Central memory CD8-positive, alpha-beta T cell (primary cell): ENCODE results near the gene MEDAG.

ENCODE experiments used
- ATAC-seq: fragments of 150-1000 bp; cut with Tn5 transposase; replicated peaks from 2 replicates; pipeline ENCODE4 v1.10.0; 2022; ENCODE audit warnings: mild to moderate bottlenecking, moderate FRiP score, moderate number of reproducible peaks; ENCODE audit not compliant: poor library complexity, severe bottlenecking; ENCODE audit errors: extremely low read depth
- DNase-seq, 2 donors: peaks; one replicate each; pipeline ENCODE4 v3.0.0; 2021; ENCODE audit warnings: low spot score in 2 of 2
- H3K27ac Mint-ChIP-seq: one replicate; pipeline ENCODE4 v1.8.0; 2022; ENCODE audit warnings: low read depth, mild to moderate bottlenecking, moderate library complexity, mixed read lengths
- H3K27me3 Mint-ChIP-seq: one replicate; pipeline ENCODE4 v1.8.0; 2022; ENCODE audit warnings: mixed read lengths
- H3K36me3 Mint-ChIP-seq: one replicate; pipeline ENCODE4 v1.8.0; 2022; ENCODE audit warnings: mild to moderate bottlenecking, moderate library complexity, mixed read lengths; ENCODE audit not compliant: insufficient read depth
- H3K4me1 Mint-ChIP-seq: one replicate; pipeline ENCODE4 v1.8.0; 2022; ENCODE audit warnings: mixed read lengths
- H3K4me3 Mint-ChIP-seq: one replicate; pipeline ENCODE4 v1.8.0; 2022; ENCODE audit warnings: mild to moderate bottlenecking, moderate library complexity, mixed read lengths
- H3K9me3 Mint-ChIP-seq: one replicate; pipeline ENCODE4 v1.8.0; 2022; ENCODE audit warnings: mixed read lengths

The MEDAG gene

DNA sequence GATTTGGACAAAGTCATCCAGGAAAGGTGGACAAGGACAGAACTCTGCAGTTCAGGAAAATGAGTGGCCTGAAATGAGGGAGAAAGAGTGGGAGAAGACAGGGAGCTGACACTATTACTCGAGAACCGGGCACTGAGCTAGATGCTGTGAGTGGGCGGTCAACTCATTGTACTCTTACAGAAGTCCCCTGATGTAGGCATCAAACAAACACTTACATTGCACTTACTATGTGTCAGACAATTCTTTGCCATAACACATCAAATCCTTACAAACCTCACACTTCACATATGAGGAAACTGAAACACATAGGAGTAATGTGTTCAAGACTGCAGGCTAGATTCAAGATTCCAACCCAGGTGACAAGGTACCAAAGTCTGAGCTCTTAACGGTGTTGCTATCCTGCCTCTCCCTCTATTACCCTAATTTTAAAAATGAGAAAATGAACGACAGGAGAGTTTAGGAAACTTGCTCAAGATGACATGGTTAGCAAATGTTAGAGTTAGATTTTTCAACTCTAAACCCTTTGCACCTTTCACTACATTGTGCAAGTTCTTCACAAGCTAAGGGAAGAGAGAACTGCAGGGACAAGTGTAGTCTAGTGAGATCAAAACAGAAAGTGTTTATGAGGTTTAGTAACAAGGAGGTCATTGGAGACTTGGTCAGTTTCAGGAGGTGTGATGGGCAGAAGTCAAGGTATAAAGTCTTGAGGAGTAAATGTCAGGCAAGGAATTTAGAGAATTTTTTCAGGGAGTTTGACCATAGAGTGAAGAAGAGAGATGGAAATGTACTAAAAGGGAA lies 4.9 kb upstream of the MEDAG start:
- H3K27ac Mint-ChIP-seq, result no peak overlapping the region
- no peak for DNase-seq
- no peaks in the 10 kb centered on the region for H3K9me3 Mint-ChIP-seq
- H3K27me3 Mint-ChIP-seq, result peaks cover 82% of the 10 kb centered on the region
- H3K4me1 Mint-ChIP-seq, result peaks cover 8% of the 10 kb centered on the region
- H3K4me3 Mint-ChIP-seq, result no peak overlapping the region
- no peaks in the 10 kb centered on the region for H3K36me3 Mint-ChIP-seq
- no peak for ATAC-seq

DNA sequence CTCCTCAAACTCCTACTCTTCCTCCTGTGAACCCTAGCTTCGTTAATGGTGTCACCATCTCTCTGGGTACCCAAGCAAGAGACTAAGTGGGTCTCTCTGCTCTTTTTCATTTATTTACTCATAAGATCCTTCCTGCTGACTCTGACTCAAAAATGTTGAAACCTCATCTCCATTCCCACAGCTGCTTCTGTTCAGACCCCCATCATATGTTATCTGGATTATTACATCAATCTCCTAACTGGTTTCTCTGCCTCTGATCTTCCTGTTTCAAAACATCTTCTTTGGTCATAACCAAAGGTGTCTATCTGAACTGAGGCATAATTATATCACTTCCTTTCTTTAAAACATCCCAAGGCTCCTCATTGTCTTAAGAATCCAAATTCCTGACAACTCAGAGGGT lies 2.0 kb upstream of the MEDAG start:
- Mint-ChIP-seq H3K27me3 (peaks cover 75% of the 10 kb centered on the region), H3K4me1 (peaks cover 8% of the 10 kb centered on the region), H3K4me3 (no peak overlapping the region), H3K27ac (no peak overlapping the region), H3K36me3 (no peaks in the 10 kb centered on the region), H3K9me3 (no peaks in the 10 kb centered on the region)
- no peak for DNase-seq
- no peak for ATAC-seq

DNA sequence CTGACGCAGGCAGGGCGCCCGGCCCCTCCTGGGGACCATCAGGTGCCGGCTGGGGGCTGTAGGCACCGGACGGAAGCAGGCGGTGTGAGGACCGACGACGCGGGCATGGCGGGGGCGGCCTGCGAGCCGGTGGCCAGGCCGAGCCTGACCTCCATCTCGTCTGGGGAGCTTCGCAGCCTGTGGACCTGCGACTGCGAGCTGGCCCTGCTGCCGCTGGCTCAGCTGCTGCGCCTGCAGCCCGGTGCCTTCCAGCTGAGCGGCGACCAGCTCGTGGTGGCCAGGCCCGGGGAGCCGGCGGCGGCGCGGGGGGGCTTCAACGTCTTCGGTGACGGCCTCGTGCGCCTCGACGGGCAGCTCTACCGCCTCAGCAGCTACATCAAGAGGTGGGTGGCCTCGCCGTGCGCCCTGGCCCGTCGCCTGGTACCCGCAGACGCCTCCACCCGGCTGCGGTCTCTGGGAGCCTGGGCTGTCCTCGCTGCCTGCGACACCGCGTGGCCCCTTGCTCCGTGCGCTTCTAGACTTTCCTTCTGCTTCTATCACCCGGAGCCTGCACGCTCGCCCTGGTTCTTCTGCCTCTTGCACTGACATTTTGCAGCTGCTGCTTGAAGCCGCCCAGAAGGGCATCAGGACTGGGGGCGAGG lies 460 bp downstream of the MEDAG start:
- H3K4me1 Mint-ChIP-seq, result no peaks in the 10 kb centered on the region
- DNase-seq (no peak), ATAC-seq (no peak)
- no peaks in the 10 kb centered on the region for H3K9me3 Mint-ChIP-seq
- H3K27ac Mint-ChIP-seq, result no peak overlapping the region
- H3K4me3 Mint-ChIP-seq, result no peak overlapping the region
- H3K27me3 Mint-ChIP-seq, result peaks cover 67% of the 10 kb centered on the region
- no peaks in the 10 kb centered on the region for H3K36me3 Mint-ChIP-seq

DNA sequence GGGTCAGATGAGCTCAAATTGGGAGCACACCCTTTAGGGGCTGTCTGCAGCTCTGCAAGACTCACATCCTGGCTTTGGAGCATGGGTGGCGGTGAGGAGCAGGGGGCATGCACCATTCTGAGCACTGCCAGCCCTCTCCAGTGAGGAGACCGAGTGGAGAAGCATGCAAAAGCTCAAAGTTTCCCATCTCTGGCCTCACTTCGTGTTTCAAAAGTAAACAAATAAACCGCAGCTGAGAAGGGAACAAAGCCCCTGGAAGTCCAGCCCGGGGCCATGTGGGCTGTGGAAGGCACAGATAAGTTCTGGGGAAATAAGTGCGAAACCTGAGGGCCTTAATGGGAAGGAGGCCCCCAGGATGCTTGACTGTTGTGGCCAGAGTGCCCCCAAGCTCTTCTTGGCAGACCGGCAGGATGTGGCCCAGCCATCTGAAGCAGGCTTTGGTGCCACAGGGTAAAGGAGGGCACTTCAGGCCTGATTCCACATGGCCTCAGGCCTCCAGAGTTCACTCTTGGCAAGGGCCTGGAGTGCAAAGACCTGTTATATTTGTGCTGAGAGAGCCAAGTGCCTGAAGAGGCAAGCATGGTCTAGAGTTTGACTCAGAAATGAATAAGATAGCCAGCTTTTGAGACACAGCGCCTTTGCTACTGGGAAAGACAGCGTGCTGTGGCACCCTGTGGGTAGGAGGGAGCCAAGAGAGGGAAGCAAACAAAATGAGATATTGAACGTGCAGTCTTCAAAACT lies 1.2 kb downstream of the MEDAG start:
- no peak for ATAC-seq

DNA sequence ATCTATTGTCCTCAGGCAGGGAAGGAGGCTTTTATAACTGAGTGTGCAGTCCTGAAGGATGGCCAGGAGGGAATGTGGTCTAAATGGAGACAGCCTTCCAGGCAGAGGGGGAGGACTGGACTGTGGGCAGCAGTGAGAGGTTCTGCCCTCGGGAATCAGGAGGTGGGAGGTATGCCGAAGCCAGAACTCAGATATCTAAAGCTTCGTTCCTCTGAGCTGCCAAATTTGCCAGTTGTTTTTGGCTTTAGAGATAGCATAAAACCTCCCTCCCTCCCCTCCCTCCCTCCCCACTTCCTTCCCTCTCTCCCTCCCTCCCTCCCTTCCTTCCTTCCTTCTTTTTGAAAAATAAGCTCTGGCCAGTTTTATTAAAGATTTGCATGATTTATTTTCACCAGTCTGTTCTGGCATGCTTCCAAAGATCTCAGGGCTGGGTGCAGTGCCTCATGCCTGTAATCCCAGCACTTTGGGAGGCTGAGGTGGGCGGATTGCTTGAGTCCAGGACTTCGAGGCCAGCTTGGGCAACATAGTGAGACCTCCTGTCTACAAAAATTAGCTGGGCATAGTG lies 2.4 kb downstream of the MEDAG start:
- H3K36me3 Mint-ChIP-seq, result no peaks in the 10 kb centered on the region
- ATAC-seq (no peak), DNase-seq (no peak)
- H3K9me3 Mint-ChIP-seq, result no peaks in the 10 kb centered on the region
- peaks cover 67% of the 10 kb centered on the region for H3K27me3 Mint-ChIP-seq
- H3K4me1 Mint-ChIP-seq, result no peaks in the 10 kb centered on the region
- H3K27ac Mint-ChIP-seq, result no peak overlapping the region
- no peak overlapping the region for H3K4me3 Mint-ChIP-seq

More for the DNA sequence above, 1.2 kb downstream of the MEDAG start:
- Mint-ChIP-seq H3K9me3 (no peaks in the 10 kb centered on the region), H3K27ac (no peak overlapping the region), H3K4me1 (no peaks in the 10 kb centered on the region), H3K4me3 (no peak overlapping the region), H3K27me3 (peaks cover 72% of the 10 kb centered on the region), H3K36me3 (no peaks in the 10 kb centered on the region)
- DNase-seq, result no peak

DNA sequence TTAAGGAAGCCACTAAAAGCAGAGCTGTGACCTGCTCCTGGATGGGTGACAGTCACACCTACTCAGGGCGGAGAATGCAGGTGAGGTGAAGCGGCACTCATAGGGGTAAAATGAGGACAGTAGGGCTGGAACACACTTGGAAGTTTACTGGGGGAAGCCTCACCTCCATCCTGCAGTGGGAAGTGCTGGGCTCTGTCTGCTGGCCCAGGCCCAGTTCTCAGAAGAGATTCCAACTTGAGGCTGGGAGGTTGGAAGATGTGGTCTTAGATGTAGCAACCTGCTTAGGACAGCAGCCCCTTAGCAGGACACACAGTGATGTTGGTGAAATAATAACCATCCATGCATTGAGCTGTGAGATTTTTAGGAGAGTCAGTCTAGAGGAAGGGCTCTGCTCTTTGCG lies 4.6 kb downstream of the MEDAG start:
- ATAC-seq (no peak), DNase-seq (no peak)
- H3K4me1 Mint-ChIP-seq, result no peaks in the 10 kb centered on the region
- no peaks in the 10 kb centered on the region for H3K9me3 Mint-ChIP-seq
- no peaks in the 10 kb centered on the region for H3K36me3 Mint-ChIP-seq
- H3K4me3 Mint-ChIP-seq, result no peak overlapping the region
- H3K27me3 Mint-ChIP-seq, result peaks cover 62% of the 10 kb centered on the region
- no peak overlapping the region for H3K27ac Mint-ChIP-seq

DNA sequence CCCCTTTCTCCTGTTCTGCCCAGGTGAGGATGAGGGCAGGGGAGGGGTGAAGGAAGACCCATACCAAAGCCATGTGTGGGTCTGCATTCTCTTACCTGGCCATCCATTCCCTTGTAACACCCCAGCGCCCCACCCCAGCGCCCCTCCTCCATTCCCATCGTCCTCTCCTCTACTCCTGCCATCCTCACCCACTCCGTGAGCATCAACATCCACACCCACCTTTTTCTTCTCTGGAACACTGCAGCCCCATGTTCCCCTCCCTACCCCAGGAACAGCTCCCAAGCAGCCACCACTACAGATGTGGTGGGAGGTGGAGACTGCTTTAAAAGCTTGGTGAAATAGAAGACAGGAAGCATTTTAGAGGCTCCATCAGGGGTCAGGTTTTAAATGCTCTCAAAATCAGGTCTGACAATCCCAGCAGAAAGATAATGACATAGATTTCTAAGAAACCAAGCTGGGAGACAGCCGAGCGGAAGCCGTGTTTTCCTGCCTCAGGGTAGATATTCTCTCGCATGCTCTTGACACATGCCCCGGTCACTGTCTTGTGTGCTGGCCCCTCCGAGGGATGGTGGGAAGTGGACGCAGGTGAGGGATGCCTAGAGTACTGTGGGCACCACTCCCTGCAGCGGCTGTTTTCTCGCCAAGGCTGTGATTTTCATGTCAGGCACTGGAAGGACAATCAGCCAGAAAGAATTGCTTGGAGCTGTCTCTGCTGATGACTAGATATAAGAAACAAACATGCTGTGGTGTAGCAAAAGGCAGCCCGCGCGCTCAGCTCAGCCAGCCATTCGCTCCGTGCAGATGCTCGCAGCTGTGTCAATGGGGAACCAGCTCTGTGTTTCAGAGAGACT lies 9.8 kb downstream of the MEDAG start:
- H3K36me3 Mint-ChIP-seq, result no peaks in the 10 kb centered on the region
- no peak for DNase-seq
- no peak for ATAC-seq
- H3K4me1 Mint-ChIP-seq, result no peaks in the 10 kb centered on the region
- H3K27me3 Mint-ChIP-seq, result peaks cover 65% of the 10 kb centered on the region
- H3K9me3 Mint-ChIP-seq, result no peaks in the 10 kb centered on the region
- no peak overlapping the region for H3K4me3 Mint-ChIP-seq
- H3K27ac Mint-ChIP-seq, result no peak overlapping the region

DNA sequence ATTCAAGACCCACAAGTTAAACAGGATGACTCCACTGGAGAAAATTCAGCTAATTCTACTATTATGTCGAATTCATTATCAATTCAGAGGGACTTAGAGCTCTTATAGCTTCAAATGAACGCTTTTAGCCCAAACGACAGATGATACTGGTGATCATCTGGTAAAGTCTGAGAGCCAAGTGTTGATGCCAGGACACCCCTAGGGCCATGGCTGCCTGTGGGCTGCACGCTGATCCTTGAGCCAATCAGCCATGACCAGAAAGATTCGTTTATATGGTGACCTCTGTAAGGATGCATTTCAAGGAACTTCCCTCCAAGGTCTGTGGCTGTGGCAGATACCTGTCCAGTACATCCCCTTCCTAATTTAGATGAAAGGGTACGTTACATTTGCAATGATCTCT lies 10.9 kb downstream of the MEDAG start:
- ATAC-seq, result no peak
- H3K4me1 Mint-ChIP-seq, result no peaks in the 10 kb centered on the region
- no peaks in the 10 kb centered on the region for H3K36me3 Mint-ChIP-seq
- H3K27ac Mint-ChIP-seq, result no peak overlapping the region
- H3K9me3 Mint-ChIP-seq, result no peaks in the 10 kb centered on the region
- H3K27me3 Mint-ChIP-seq, result peaks cover 65% of the 10 kb centered on the region
- no peak overlapping the region for H3K4me3 Mint-ChIP-seq
- no peak for DNase-seq

DNA sequence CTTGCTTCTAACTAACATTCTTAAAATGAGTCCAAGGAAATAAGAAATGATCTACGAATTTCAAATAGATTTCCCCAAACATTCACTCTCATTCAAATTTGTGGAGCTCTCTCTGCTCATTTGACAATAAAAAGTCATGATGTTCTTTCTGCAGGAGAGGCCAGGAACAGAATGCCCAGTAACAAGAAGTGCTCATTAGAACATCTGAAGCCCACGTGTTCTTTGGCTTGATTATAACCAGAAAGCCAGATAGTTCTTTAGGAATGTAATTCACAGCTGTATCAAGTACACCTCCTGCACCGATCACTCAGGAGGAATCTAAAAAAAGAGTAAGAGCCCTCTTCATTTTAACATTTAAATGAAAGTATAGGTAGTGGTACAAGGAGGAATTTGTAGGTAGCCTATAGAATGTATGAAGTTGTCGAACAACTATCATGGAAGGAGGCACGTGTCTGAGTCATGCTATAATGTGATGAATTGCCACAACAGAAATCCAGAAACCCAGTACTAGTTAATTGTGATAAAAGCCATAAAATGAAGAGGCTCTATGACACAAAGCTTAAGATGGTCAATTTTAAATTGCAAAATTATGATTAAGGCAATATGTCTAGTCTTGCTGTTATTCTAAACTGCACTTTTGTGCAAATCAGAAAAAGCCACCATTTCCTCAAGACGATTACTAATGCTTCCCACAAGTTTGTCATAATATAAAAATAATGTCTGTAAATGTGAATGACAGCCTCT lies 12.8 kb downstream of the MEDAG start:
- DNase-seq, result no peak
- no peak overlapping the region for H3K27ac Mint-ChIP-seq
- peaks cover 73% of the 10 kb centered on the region for H3K27me3 Mint-ChIP-seq
- H3K36me3 Mint-ChIP-seq, result no peaks in the 10 kb centered on the region
- ATAC-seq, result no peak
- H3K4me3 Mint-ChIP-seq, result no peak overlapping the region
- no peaks in the 10 kb centered on the region for H3K9me3 Mint-ChIP-seq
- H3K4me1 Mint-ChIP-seq, result no peaks in the 10 kb centered on the region

DNA sequence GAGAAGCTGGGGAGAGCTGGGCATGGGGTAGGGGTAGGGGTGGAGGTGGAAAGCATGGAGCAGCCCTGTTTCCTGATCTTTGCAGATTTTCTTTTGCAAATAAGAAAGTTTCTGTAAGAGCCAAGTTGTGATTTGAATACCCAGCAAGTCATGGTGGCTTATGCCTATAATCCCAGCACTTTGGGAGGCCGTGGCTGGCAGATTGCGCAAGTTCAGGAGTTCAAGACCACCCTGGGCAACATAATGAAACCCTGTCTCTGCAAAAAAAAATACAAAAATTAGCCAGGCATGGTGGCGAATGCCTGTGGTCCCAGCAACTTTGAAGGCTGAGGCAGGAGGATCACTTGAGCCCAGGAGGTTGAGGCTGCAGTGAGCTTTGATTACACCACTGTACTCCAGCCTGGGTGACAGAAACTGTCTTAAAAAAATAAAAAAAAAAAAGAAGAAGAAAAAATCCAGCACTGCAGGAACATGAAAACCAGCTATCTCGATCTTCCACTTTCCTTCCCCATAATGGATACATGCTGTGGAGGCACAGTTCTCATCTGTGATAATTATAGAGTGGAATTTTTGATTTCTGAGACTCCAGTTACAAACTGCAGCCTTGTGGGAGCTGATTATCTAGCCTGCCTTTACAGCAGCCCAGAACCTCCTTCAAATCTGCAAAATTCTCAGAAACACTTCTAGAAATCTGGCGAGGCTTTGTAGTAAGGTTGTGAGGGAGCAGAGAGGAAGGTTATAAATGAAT lies 14.3 kb downstream of the MEDAG start:
- ATAC-seq, result no peak
- Mint-ChIP-seq H3K9me3 (no peaks in the 10 kb centered on the region), H3K4me3 (no peak overlapping the region)

DNA sequence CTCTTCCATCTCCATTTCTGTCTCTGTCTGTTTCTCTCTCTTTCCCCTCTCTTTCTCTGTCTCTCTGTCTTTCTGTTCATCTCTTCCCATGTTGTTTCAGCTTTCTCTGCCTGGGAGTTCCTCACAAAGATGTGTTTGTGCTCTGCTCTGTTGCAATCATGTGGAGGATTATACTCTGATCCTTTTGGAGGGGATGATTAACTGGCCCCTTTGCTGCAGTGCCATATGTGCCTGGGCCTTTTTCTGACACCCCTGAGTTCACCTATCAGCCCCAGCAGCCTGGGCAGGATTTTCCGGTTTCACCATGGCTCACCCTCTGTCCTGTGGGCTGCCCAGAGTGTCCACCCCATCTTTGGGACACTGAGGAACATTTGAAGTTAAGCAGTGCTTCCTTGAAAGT lies 17.3 kb downstream of the MEDAG start:
- H3K4me3 Mint-ChIP-seq, result no peak overlapping the region
- H3K9me3 Mint-ChIP-seq, result no peaks in the 10 kb centered on the region
- H3K36me3 Mint-ChIP-seq, result no peaks in the 10 kb centered on the region
- H3K27me3 Mint-ChIP-seq, result peaks cover 36% of the 10 kb centered on the region
- H3K4me1 Mint-ChIP-seq, result peaks cover 5% of the 10 kb centered on the region
- ATAC-seq (no peak), DNase-seq (no peak)
- H3K27ac Mint-ChIP-seq, result no peak overlapping the region

More for the DNA sequence above, 14.3 kb downstream of the MEDAG start:
- H3K27ac Mint-ChIP-seq, result no peak overlapping the region
- H3K4me1 Mint-ChIP-seq, result peaks cover 1% of the 10 kb centered on the region
- no peaks in the 10 kb centered on the region for H3K36me3 Mint-ChIP-seq
- no peak for DNase-seq
- peaks cover 63% of the 10 kb centered on the region for H3K27me3 Mint-ChIP-seq
